GM18519 (cell line): Measurements from ENCODE around the gene FBXO34.
"Not testable (repeated sequence)": the region's sequence is repeated elsewhere in the genome, so short reads cannot be mapped to it uniquely, and the experiment has no call there.

ENCODE experiments used
- ATAC-seq: cut with Tn5 transposase; IDR thresholded peaks from one replicate; pipeline ENCODE4 v1.9.1; 2021; ENCODE audit warnings: mild to moderate bottlenecking, moderate library complexity; ENCODE audit not compliant: unreplicated experiment, low FRiP score

The FBXO34 gene

GRCh38 chr14:55341781-55342180 is 70.6 kb downstream of the FBXO34 start:
- ATAC-seq: no peak

GRCh38 chr14:55344582-55345163 is 73.5 kb downstream of the FBXO34 start:
- not testable (repeated sequence) for ATAC-seq

- ATAC-seq: no peak
Measured at GRCh38 chr14:55347040-55347439, 75.8 kb downstream of the FBXO34 start.

GRCh38 chr14:55347748-55348147 is 76.5 kb downstream of the FBXO34 start:
- no peak for ATAC-seq

GRCh38 chr14:55348766-55349453 is 77.7 kb downstream of the FBXO34 start:
- no peak for ATAC-seq

- no peak for ATAC-seq
Measured at GRCh38 chr14:55349565-55349964, 78.3 kb downstream of the FBXO34 start.

GRCh38 chr14:55350461-55350860 is 79.2 kb downstream of the FBXO34 start:
- ATAC-seq: no peak

- ATAC-seq: no peak
Measured at GRCh38 chr14:55351111-55351510, 79.9 kb downstream of the FBXO34 start.

- ATAC-seq: no peak
Measured at GRCh38 chr14:55352201-55352600, 81.0 kb downstream of the FBXO34 start.

GRCh38 chr14:55353686-55354467 is 82.7 kb downstream of the FBXO34 start:
- ATAC-seq: no peak

- ATAC-seq: no peak
Measured at GRCh38 chr14:55354500-55354899, 83.3 kb downstream of the FBXO34 start.

GRCh38 chr14:55355922-55356321 is 84.7 kb downstream of the FBXO34 start:
- ATAC-seq: no peak

- ATAC-seq: no peak
Measured at GRCh38 chr14:55356913-55357312, 85.7 kb downstream of the FBXO34 start.

GRCh38 chr14:55359307-55359706 is 88.1 kb downstream of the FBXO34 start:
- ATAC-seq: no peak

- no peak for ATAC-seq
Measured at GRCh38 chr14:55361190-55361589, 90.0 kb downstream of the FBXO34 start.

- ATAC-seq: no peak
Measured at GRCh38 chr14:55366271-55366670, 95.0 kb downstream of the FBXO34 start.

- ATAC-seq: no peak
Measured at GRCh38 chr14:55370883-55371455, 99.7 kb downstream of the FBXO34 start.

GRCh38 chr14:55372423-55372822 is 101.2 kb downstream of the FBXO34 start:
- no peak for ATAC-seq

GRCh38 chr14:55372825-55373224 is 101.6 kb downstream of the FBXO34 start:
- no peak for ATAC-seq

- ATAC-seq: no peak
Measured at GRCh38 chr14:55373784-55374705, 102.8 kb downstream of the FBXO34 start.
